Fibroblast of lung (primary cell): Measurements from ENCODE around the gene ASIC2.

ENCODE experiments used
- CTCF ChIP-seq, 2 donors: IDR thresholded peaks in 1 of 2; conservative IDR thresholded peaks in 1 of 2; 1 replicate in 1 of 2; 2 replicates in 1 of 2; pipeline ENCODE4 v1.5.1; 2011 to 2012; ENCODE audit warnings: low read length in 2 of 2, control low read depth in 1 of 2, inconsistent platforms in 1 of 2, low read depth in 1 of 2, mild to moderate bottlenecking in 1 of 2
- EZH2 ChIP-seq: IDR thresholded peaks from 2 replicates; pipeline ENCODE4 v1.5.1; 2012; ENCODE audit warnings: low read length, control low read depth, mild to moderate bottlenecking; ENCODE audit errors: missing control alignments

GRCh38 chr17:33052856-33053255 is 240.2 kb downstream of the ASIC2 start:
- TF ChIP-seq CTCF (conservative IDR thresholded peaks at IDR 0.05 in 1 of 2, IDR thresholded peaks at IDR 0.05 in 1 of 2; ENCODE audit: low read depth in 1 of 2, low read length in 2 of 2) (no peak), EZH2 (no peak)
